GM19324 (cell line): ENCODE data around the gene STRIP1.

Source experiments
- ATAC-seq: cut with Tn5 transposase; IDR thresholded peaks from one replicate; pipeline ENCODE4 v1.9.1; 2021; ENCODE audit warnings: mild to moderate bottlenecking, moderate library complexity; ENCODE audit not compliant: unreplicated experiment, low FRiP score

Gene STRIP1, protein sequence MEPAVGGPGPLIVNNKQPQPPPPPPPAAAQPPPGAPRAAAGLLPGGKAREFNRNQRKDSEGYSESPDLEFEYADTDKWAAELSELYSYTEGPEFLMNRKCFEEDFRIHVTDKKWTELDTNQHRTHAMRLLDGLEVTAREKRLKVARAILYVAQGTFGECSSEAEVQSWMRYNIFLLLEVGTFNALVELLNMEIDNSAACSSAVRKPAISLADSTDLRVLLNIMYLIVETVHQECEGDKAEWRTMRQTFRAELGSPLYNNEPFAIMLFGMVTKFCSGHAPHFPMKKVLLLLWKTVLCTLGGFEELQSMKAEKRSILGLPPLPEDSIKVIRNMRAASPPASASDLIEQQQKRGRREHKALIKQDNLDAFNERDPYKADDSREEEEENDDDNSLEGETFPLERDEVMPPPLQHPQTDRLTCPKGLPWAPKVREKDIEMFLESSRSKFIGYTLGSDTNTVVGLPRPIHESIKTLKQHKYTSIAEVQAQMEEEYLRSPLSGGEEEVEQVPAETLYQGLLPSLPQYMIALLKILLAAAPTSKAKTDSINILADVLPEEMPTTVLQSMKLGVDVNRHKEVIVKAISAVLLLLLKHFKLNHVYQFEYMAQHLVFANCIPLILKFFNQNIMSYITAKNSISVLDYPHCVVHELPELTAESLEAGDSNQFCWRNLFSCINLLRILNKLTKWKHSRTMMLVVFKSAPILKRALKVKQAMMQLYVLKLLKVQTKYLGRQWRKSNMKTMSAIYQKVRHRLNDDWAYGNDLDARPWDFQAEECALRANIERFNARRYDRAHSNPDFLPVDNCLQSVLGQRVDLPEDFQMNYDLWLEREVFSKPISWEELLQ

DNA sequence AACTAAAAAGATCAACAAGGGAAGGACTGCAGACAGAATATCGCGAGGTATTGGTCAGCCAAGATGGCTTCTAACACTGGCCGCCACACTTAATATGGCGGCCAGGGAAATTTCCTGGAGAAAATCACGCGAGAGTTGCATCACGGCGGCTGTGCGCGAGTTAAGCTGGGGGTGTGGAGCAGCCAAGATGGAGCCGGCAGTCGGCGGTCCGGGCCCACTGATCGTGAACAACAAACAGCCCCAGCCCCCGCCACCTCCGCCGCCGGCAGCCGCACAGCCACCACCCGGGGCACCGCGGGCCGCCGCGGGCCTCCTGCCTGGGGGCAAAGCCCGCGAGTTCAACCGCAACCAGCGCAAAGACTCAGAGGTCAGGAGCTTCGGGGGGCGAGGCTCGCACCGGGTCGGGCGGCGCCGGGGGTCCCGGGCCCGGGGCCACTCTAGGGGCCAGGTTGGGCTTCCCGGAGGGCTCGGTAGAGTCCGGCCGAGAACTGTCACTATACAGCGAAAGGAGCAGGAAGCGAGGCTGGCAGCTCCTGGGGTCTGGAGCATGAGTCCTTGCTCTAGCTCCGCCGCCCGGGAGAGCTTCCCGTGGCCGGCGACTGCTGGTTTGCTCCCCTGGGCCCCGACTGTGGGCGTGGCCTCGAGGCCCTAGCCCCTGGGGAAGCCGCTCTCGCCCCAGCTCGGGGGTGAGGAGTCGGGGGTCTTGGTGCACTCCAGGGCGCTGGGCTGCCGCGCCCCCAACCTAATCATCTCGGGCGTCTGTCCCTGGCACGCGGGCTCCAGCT, at the start of gene STRIP1:
Gene STRIP1 (plus strand): TSS at position 174 of the 785 bp plus-strand sequence. CDS start 14 bp downstream, at position 188.
- ATAC-seq: peak; percentile 89

DNA sequence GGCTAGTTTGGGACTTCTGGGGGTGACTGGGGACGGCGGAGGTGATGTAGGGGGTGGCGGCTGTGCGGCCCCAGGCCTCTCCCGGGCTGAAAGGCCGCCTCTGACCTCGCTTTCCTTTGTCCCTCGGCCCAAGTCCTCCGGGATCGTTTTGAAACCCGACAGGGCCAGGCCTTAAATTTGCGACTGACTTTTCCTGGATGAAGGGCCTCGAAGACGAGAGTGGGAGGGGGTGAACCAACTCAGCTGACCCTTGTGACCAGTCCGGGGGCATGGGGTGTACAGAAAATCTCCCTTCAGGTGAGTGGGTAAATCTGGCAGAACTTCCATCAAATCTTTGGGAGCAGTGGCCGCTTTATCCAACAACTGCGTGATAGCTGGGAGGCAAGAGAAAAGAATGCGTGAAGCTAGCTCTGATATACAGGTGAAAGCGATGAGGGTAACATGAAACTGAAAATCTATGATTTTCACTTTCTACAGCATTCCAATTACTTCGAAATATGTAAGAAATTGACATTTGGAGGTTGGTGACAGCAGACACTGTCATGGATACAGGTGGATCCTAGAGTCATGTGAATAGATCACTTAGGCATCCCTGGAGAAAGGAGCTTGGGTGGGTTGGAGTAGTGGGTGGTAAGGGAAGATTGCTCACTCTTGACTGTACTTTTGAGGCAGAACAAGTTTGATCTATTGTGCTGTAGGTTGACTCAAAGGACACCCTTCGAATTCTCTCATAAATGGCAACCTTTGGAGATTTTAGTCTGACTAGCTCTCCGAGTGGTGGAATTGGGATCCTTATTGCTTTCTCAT, 49.0 kb upstream of the STRIP1 start:
- no peak for ATAC-seq

DNA sequence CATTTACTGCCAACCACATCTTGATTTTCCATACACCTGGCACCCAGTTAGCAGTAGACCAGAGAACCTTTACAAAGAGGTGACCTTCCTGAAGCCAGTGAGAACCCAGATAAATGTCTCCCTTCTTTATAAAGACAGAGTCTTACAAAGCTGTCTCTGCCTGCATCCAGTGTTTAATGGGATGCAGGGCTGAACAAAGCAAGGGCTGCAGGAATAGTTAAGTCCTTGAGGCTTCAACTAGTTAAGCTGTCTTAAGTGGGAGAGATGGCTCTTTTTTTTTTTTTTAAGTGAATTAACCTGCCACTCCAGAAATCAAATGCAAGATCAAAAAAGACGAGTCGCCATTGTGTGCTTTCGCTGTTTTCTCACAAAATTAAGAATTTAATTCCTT, 48.4 kb upstream of the STRIP1 start:
- ATAC-seq: no peak

DNA sequence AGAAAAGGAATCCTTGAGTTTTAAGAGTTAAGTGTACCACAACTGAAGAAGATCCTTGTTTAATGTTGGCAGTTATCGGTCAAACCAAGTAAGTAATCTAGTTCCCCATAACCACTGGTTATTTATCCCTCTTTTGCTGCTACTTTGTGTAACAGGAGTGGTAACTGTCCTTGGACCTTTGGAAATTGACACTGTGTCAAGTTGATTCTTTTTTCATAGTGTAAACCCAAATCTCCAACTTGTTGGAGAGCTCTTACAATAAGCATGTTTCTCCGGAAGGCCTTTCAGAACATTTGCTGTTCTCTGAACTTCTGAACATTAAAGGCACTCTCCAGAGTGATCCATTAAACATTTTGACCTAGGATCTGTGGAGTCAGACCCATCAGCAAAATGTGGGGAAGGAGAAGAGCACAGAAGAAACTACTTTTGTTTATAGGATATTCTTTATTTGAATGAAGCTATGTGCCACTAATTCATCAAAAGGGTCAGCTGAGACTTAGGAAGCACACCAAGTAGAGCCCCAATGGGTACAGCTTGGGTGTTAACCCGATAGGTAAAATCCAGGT, 46.0 kb upstream of the STRIP1 start:
- ATAC-seq: no peak

DNA sequence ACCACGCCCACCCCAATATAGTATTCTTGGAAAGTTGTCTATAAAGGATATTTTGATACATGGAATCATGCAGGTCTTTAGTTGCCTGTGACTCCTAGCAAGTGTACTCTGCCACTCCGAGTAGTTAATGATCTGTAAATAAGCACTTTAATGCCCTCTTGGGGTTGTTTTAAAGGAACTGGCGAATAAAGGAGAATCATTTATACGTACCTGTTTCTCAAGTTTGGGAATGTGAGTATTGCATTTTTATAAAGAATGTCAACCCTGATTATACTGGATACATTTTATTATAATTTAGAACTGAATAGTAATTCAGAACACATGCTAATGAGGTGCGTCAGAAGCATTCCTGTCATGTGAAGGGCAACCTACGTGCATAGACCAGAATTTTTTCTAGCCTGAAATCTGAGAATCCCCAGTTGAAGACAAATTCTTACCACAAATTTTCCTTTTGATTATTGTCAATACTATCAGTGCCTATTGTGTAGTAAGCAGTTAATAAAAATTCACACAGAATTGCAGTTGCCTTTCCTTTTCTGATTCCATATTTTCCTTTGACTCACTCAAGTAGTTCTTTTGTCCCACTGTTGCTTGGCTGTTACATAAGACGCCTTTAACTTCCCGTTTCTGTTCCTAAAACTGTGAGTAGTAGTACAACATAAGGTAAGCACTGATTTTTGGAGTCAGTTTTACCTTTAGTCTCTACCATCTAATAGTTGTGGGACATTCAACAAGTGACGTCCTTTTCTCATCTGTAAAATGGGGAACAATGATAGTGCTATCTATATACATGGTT, 44.7 kb upstream of the STRIP1 start:
- no peak for ATAC-seq

DNA sequence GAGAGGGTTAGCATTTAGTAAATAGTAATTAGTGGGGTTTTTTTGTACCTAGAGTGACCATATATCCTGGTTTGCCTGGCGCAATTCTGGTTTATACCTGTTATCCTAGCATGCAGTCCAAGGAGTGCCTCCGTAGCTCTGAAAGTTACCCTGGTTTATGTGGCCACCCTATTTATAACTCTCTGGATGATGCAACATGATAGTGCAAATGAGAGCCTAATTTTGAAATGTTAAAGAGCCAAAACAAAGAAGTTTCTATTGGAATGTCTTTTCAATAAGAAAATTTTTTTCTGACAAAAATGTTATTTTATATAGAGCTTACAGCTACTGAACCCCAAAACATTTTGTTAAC, 44.1 kb upstream of the STRIP1 start:
- no peak for ATAC-seq

DNA sequence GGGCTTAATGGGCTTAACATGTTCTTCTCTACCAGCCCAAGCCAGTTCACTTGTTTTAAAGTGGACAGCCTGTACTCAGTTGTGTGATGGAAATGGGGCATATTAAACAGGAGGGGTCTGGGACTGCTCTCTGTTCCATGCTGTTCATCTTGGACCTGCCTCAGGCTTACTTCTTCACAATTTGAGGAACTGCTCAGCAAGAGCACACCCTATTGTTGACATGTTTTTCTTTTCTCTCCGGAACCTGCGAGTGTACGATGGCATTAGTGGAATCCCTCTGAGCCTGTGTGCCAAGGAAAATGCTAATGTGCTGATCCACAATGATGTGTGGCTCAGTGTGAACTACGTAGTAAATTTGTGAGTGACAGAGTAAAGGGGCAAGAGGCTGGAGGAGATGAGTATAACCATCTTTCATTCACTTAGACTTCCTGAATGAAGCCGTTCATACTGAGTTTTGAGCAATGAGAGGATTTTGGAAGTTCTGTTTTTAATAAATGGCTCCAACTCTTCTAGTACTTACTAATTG, 43.0 kb upstream of the STRIP1 start:
- ATAC-seq: no peak

DNA sequence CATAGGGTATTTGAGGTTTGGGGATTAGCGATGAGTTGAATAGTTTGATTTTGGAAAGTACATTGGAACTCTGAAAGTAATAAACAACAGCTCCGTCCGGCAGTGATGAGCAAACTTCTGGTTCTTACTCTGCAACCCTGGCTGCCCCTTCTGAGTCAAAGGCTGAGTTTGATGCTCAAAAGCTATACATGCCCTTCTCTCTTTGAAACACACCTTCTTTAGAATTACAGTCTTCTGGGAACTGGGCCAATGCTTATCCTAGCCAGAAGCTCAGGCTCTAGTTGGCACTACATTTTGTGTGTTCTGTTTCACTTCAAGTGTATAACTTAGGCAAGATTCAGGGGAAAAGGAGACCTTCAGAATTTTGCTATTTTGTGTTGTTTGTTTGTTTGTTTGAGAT, 40.5 kb upstream of the STRIP1 start:
- no peak for ATAC-seq

DNA sequence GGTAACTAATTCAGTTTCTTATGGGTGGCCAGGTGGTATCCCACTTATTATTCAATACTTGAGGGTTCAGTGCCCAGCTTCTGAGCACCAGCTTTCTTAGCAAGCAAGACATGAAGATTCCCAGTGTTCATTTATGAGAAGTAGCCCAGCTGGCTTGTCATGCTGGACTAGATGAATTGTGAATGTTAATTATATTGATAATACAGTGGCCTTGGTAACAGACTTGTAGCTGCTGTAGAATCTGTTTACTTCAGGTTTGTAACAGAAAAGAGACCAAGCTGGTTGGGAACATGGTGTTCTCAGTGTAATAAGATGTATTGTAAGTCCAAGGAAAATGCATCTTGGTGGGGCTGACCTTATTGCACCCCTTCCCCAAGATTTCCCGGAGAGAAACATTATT, 39.8 kb upstream of the STRIP1 start:
- no peak for ATAC-seq

DNA sequence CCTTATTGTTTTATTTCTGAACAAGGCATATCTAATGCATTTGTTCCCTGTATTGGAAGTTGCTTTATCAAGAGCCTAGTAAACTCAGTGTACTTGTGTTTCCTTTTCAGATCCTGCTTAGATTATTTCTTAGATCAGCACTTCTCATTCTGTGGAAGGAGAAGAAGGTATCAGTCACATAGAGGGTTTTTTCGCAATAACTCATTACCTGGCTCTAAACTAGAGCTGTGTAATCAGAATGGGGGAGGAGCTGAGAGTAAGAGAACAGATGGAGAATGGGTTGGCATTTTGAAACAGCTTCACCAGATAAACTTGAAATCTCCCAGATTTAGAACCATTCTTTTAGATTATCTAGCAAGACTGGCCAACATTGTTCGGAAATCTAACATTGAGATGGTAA, 38.9 kb upstream of the STRIP1 start:
- ATAC-seq: no peak

DNA sequence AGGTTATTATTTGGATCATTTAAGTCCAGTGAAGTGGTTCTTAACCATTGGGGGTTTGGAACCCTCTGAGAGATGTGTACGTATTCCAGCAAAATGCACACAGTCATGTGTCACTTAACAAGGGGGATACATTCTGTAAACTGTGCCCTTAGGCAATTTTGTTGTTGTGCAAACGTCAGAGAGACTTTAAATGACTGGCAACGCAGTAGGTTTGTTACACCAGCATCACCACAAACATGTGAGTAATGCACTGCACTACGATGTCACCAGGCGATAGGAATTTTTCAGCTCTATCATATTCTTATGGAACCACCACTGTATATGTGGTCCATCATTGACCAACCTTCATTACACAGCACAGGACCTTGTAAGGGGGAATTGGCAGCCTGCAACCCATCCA, 37.9 kb upstream of the STRIP1 start:
- no peak for ATAC-seq

DNA sequence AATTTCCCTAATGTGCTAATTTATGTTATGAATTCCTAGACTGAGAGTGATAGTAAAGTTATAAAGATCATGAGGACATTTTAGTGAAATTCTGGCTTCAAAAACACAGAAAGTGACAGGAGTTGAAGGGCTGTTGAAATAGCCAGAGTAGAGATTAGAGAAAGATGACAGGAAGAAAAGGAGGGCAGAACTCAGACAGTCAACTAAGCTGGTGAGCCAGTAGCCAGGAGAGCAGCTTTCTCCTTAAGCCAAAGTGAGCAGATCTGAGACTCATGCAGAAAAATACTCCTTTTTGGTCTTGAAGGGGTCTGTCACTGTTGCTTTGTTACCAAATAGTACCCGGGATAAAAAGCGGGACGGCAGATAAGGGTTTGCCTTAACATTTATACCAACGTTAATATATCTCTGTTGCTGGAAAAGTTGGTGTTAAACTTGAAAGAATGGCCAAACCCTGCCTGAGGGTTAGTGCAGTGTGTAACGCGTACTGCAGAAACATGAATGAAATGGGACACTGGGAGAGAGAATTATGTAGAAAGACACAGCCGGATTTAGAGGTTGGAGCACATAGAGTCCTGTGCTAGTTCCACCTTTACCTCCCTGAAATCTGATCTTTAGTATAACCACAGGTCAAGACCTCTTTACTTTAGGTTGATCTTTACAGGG, 37.1 kb upstream of the STRIP1 start:
- no peak for ATAC-seq

DNA sequence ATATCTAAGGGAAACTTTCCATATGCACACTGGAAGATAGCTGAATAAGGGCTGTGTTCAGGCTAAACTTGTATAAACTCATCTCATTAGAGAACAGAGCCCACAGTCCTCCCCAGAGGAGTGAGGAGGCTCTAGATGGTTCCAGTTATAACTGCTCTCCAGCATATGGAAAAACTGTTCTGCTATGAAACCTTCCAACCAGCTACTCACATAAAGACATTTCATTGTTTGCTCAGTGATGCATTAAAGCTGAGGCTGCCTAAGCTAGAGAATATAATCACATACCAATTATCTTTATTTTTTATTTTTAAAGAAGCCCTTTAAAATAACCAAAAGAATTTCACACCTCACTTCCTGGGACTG, 36.6 kb upstream of the STRIP1 start:
- no peak for ATAC-seq

DNA sequence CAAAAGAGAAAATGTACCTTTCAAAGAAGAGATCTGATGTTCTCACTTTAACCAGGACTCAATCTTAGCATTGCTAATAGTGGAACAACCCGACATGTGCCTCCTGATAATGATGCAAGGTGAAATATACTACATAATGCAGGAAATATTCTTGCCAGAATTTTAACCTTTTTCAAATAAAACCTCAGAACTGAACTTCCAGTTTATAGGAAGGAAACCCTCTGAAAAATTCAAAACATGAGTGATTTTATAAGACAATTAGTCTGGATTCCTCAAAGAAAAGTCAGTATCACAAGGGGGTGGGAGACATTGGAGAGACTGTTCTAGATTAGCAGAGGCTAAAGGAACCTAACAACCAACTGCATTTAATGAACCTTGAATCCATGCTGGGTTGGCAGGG, 31.7 kb upstream of the STRIP1 start:
- ATAC-seq: no peak

DNA sequence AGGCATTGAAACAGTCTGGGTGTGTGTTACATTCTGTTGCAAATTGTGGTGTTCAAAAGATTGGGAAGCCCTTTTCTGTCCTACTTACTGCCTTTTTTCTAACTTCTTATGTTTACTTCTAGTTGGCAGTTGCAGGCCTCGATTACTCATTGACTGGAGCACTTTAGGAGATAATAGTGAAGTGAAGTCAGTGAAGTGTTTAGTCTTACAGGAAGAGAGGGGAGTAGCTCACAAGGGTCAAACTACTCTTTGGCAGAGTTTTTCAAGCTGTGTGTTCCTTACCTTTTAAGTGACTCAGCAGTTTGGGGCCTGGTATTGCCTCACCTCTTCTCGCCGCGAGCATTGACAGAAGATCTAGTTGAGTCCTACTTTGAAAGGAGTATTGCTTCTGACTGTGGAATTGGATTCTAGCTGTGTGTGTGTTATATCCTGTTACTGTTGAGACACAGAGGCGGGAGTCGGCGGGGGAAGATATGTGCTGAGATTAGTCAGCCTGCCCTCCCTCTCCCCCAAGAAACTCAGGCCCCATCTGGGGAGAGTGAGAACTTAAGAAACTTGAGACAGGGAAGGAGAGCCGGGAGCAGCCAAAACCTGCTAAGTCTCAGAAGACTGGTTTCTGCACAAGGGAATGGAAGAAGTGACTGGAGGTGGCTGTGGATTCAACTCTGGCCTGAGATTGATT, 30.5 kb upstream of the STRIP1 start:
- ATAC-seq: no peak

DNA sequence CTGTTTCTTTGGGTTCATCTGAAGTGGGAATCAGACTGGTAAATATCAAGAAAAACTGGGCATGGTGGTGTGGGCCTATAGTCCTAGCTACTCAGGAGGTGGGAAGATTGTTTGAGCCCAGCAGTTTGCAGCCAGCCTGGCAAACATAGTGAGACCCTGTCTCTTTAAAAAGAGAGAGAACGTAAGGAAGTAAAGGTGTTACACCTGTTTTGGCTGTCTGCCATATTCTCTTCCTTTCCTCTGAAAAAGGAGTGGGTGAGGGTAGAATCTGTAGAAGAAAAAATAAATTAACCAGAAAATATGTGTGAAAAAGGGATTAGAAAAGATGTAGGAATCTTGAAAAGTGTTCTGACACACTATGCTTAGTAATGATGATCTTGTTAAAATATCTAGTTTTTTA, 29.8 kb upstream of the STRIP1 start:
- ATAC-seq: no peak

DNA sequence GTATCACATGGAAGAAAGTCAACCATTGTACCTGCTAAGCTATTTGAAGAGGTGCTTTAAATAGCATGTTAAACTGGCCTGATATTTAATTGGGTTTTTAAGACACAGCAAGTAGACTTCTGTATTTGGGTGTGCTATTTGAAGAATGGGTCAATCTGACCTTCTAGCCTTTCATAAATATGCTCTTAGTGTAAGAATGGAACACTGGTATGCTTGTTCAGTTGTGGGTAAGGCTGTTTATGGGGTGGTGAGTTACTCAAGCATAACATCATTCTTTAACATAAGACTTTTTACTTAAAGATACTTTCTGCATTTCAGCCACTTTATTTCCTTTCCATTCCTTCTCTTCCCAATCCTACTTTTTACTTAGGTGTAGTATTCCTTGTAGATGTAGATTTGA, 28.5 kb upstream of the STRIP1 start:
- no peak for ATAC-seq

DNA sequence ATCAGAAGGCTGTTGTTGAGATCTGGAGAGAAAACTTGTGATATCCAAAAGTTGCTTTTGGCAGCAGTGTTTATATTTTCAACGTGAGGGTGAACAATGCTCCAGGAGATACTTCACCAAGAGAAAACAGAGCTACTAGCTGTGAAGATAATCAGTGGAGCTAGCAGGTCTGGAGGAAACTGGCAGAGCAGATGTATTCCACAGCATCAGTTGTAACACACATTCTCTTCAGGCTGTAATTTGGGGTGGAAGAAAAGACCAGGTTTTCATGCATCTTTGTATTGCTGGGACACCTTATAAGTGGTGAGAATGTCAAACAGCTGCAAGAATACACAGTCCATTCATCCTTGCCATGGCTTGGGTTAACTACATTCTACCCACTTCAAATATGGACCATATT, 27.9 kb upstream of the STRIP1 start:
- ATAC-seq: no peak
